ENCODE measurements around the gene SP5. TPM values are rescaled to one million over a fixed set of nuclear protein-coding genes. Genes with fewer than 3 reads are reported as not detected.
A peak's percentile ranks its signal among the peaks of the same experiment; 100 is the strongest.

SP5 gene
- total and polyA plus RNA-seq, 9 of the 15 experiments (the other 6 are each of a cell fraction or from before 2014, with no cell fraction given), result 0.03 to 1.7 (median 0.16) TPM; not detected in 1

DNA sequence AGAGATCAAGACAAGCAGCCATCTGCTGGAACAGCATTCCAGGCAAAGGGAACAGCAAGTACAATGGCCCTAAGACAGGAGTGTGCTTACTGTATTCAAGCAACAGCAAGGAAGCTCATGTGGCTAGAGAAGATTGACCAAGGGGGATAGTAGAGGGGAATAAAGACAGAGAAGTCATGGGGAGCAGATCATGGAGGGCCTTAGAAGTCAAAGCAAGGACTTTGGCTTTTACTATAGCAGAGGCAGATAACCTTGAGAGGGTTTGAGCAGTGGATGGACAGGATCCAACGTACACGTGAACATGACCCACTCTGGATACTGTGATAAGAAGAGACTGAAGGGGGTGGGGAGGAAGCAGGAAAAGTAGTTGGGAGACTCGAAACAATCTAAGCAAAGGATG lies 26.9 kb downstream of the SP5 start (continued):
- TF ChIP-seq, protein P1, sequence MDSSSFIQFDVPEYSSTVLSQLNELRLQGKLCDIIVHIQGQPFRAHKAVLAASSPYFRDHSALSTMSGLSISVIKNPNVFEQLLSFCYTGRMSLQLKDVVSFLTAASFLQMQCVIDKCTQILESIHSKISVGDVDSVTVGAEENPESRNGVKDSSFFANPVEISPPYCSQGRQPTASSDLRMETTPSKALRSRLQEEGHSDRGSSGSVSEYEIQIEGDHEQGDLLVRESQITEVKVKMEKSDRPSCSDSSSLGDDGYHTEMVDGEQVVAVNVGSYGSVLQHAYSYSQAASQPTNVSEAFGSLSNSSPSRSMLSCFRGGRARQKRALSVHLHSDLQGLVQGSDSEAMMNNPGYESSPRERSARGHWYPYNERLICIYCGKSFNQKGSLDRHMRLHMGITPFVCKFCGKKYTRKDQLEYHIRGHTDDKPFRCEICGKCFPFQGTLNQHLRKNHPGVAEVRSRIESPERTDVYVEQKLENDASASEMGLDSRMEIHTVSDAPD (CRISPR knock-in tag; IDR thresholded peaks at IDR 0.05), result no peak
- TF ChIP-seq TGIF2 (CRISPR knock-in tag; IDR thresholded peaks at IDR 0.05), result no peak

DNA sequence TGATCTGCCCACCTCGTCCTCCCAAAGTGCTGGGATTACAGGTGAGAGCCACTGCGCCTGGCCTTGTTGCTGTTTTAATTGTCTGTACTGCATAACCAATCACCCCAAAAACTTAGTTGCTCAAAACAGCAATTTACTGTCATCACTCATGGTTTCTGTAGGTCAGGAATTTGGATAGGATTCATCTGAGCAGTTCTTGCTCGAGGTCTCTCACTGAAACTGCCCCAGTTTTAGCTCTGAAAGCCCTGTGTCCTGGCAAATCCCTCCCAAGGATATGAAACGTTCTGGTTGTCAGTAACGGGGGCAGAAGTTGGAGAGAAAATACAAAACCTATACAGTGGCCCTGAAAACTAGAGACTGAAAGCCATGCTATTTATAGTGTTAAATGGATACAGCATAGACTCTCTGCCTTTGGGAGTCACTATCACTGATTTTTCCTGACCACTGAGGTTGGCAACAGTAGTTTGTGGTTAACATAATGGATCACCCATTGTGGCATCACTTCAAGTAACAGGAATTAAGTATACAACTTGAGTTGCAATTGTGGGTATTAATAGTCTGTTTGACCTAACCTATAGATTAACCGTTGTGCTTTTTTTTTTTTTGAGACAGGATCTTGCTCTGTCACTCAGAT lies 27.9 kb downstream of the SP5 start:
- POLR2A ChIA-PET, result interaction anchor here (1.4 kb wide), 1 partner anchor 35 kb away, joined by 8 read pairs; no protein-coding TSS in a partner anchor
- no peak for DNase-seq (ENCODE audit: extremely low read depth in 1 of 4, low spot score in 3 of 4)
- TF ChIP-seq NR2C2 (CRISPR knock-in tag; IDR thresholded peaks at IDR 0.05) (no peak), NR2C2 (tag; IDR thresholded peaks at IDR 0.05) (no peak), PPARD (CRISPR knock-in tag; IDR thresholded peaks at IDR 0.05) (no peak), ZNF133 (CRISPR knock-in tag; IDR thresholded peaks at IDR 0.05) (no peak), PHTF2 (CRISPR knock-in tag; IDR thresholded peaks at IDR 0.05) (no peak), MAFF (IDR thresholded peaks at IDR 0.05; ENCODE audit: low read length) (no peak), ZBTB1 (CRISPR knock-in tag; IDR thresholded peaks at IDR 0.05; ENCODE audit: borderline replicate concordance, low read depth) (no peak), HIVEP1 (CRISPR knock-in tag; IDR thresholded peaks at IDR 0.05) (no peak), ZNF408 (CRISPR knock-in tag; IDR thresholded peaks at IDR 0.05; ENCODE audit: low read depth) (no peak), KDM1A (IDR thresholded peaks at IDR 0.05) (no peak), MED1 (CRISPR knock-in tag; IDR thresholded peaks at IDR 0.05; ENCODE audit: borderline replicate concordance) (no peak), RAD51 (IDR thresholded peaks at IDR 0.05; ENCODE audit: borderline replicate concordance, low read depth) (no peak), CBX3 (IDR thresholded peaks at IDR 0.05; ENCODE audit: borderline replicate concordance in 1 of 2, low read length in 2 of 2) (0 out of 3 replicates have a peak, but pooled peaks of 1 of the 2 experiments have one; percentile 1), ZNF140 (CRISPR knock-in tag; IDR thresholded peaks at IDR 0.05) (no peak)
- TF ChIP-seq, protein P2, sequence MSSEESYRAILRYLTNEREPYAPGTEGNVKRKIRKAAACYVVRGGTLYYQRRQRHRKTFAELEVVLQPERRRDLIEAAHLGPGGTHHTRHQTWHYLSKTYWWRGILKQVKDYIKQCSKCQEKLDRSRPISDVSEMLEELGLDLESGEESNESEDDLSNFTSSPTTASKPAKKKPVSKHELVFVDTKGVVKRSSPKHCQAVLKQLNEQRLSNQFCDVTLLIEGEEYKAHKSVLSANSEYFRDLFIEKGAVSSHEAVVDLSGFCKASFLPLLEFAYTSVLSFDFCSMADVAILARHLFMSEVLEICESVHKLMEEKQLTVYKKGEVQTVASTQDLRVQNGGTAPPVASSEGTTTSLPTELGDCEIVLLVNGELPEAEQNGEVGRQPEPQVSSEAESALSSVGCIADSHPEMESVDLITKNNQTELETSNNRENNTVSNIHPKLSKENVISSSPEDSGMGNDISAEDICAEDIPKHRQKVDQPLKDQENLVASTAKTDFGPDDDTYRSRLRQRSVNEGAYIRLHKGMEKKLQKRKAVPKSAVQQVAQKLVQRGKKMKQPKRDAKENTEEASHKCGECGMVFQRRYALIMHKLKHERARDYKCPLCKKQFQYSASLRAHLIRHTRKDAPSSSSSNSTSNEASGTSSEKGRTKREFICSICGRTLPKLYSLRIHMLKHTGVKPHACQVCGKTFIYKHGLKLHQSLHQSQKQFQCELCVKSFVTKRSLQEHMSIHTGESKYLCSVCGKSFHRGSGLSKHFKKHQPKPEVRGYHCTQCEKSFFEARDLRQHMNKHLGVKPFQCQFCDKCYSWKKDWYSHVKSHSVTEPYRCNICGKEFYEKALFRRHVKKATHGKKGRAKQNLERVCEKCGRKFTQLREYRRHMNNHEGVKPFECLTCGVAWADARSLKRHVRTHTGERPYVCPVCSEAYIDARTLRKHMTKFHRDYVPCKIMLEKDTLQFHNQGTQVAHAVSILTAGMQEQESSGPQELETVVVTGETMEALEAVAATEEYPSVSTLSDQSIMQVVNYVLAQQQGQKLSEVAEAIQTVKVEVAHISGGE (CRISPR knock-in tag; IDR thresholded peaks at IDR 0.05), result no peak

More for the DNA sequence above, 27.9 kb downstream of the SP5 start:
- 52% methylated on average over 6 of the region's 6 CpGs for WGBS (ENCODE audit: insufficient coverage, low coverage, missing lambda C conversion rate)
- Histone ChIP-seq H3K4me3 (no peak overlapping the region), H3K27me3 (ENCODE audit: control insufficient read depth in 2 of 2, insufficient read depth in 2 of 2, low read length in 2 of 2) (no peaks in the 10 kb centered on the region), H3K9ac (ENCODE audit: insufficient read depth in 1 of 2, low read depth in 2 of 2, low read length in 2 of 2) (no peak overlapping the region; a peak in 1 of 4 replicates), H3K4me2 (ENCODE audit: insufficient read depth, low read length) (peak overlapping the region; percentile 1; the same call in 1 of the 2 replicates), H3K27ac (ENCODE audit: extremely low read depth, low read depth, low read length) (no peak overlapping the region), H2AFZ (ENCODE audit: low read depth, low read length) (no peak overlapping the region), H3K9me3 (replicated peaks; ENCODE audit: control insufficient read depth, insufficient read depth, low read depth, low read length) (no peaks in the 10 kb centered on the region), H4K20me1 (replicated peaks; ENCODE audit: control insufficient read depth, insufficient read depth, low read length) (no peaks in the 10 kb centered on the region), H3K9me1 (ENCODE audit: control insufficient read depth, insufficient read depth, low read length) (no peaks in the 10 kb centered on the region), H3K79me2 (ENCODE audit: control insufficient read depth, insufficient read depth, low read length) (0 out of 3 replicates have a peak, but pooled peaks cover 2% of the 10 kb centered on the region), H3K4me1 (replicated peaks in 1 of 2; ENCODE audit: control insufficient read depth in 2 of 2, insufficient read depth in 2 of 2, low read length in 2 of 2) (peaks cover 33 to 56% of the 10 kb centered on the region in 2 experiments; a peak in 4 of 5 replicates), H3K36me3 (ENCODE audit: control insufficient read depth, insufficient read depth, low read length) (no peaks in the 10 kb centered on the region)
- CTCF ChIA-PET (ENCODE audit: low intra/inter-chr PET ratio), result no interaction called here
- ATAC-seq (no peak), FAIRE-seq (no peak)
- intact Hi-C loops (cut with micrococcal nuclease) (no loop called here), in situ Hi-C loops (cut with MboI) (no loop called here)
- no TSS peak for BruUV-seq (replicated peaks)
